NCI-H82 (cell line): Measurements from ENCODE around the gene IRF2.
A peak's percentile ranks its signal among the peaks of the same experiment; 100 is the strongest.

ENCODE experiments used
- DNase-seq: peaks from one replicate; lab custom pipeline; 2025; lab: John Stamatoyannopoulos, UW

IRF2 gene

DNA sequence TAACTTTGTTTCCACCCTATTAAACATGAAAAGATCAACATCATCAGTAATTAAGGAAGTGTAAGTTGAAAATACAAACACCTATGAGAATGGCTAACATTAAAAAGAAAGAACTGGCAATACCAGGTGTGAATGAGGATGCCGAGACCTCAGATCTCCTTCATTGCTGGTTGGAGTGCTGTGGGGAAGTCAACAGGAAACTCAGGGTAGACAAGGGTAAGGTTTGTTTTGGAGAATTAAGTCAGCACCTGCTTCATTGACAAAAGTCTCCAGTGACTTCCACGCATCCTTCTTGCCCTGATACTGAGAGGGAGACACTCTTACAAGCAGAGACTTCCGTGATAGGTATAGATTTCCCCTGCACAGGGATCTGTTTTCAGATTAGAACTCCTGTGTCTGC is 106.1 kb downstream of the IRF2 start:
- no peak for DNase-seq

DNA sequence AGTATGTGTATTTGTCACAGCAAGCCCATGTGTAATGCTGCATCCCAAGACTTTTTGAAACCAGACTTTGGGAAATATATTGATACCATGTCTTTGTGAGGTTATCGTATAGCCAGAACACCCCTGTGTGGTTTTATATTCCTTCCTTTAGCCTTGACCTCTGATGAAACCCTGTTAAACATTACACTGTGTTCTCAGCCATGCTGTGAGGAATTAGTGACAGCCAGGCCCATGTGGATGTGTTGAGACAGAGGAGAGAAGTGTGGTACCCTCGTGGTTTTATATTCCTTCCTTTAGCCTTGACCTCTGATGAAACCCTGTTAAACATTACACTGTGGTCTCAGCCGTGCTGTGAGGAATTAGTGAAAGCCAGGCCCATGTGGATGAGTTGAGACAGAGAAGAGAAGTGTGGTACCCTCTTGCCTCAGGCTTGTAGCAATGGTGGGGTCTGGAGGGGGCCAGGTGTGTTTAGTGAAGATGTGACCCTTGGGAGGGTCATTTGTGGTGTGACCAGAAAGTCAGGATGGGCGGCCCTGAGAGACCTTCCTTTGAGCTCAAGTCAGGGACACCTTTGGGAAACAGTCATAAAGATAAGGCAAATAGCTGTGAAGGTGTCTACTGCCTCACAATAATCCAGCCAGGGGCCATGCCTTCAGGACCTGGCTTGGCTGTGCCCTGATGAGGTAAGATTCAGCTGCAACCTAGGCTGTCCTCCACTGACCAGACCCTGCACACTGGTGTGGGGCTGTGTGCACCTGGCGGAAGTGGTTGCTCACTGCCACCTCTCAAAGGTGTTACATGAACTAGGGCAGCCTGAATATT is 110.0 kb downstream of the IRF2 start:
- no peak for DNase-seq

DNA sequence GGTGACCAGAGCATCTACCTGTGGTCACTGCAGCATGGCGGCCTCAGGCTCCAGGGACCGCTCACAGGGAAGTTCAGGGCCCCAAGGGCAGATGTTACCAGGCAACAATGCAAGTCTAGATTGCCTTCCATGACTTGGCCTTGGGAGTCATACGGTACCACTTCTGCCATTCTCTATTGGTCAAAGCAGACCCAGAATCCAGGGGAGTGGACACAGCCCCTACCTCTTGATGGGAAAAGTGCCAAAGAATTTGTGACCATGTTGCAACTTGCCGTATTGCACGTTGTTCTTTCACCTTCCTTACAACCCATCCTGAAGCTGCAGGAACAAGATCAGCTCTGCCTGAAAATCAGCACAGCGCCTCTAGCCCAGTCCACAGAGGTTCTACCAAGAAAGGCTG is 111.1 kb downstream of the IRF2 start:
- no peak for DNase-seq

DNA sequence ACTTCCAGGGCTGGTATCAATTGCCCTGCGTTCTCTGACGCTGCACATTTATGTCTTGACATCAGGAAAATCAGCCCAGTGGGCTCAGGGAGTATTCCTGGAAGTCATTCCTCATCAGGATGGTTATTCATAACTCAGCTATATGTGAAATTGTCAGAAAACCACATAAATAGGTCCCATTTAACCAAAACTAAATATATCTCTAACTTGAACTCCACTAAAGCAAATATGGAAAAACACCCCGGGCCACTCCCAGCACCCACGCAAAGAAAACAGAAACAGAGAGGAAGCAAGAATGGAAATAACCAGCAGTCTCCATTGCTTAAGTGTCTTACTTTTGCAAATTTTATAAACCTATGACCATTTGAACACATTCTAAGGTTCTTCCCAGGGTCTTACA is 112.0 kb downstream of the IRF2 start:
- no peak for DNase-seq

DNA sequence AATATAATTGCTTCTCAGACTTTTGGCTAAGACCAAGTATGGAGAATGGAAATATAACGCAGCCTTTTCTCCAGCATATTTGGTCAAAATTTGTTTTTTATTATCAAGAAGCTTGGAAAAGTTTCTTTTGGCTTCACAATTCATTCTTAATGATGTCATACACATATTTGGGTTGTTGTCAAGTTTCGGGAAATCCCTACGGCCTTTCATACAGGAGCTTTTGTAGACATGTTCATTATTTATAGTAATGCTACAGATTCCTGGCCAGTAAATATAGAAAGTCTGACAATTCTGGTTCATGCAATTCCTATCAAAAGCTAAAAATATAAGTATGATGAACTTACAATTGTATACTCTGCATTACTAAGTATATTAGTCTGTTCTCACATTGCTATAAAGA is 112.9 kb downstream of the IRF2 start:
- no peak for DNase-seq

DNA sequence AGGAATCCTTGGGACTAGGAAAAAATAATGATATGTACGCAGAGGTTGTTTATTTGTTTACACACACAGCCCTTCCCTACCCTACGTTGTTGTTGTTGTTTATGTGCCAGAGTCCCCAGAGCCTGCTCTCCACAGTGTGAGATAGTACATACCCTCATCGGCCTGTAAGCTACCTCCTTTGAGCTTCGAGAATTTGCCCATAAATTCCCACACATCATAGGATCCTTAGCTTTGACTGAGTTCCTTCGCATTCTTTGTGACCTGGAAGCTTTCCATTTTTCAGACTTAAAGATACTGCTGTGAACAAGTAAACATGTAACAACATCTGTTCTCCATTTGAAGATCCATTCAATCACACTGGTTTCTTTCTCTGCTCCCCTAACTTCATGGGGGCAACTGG is 114.5 kb downstream of the IRF2 start:
- DNase-seq: no peak

DNA sequence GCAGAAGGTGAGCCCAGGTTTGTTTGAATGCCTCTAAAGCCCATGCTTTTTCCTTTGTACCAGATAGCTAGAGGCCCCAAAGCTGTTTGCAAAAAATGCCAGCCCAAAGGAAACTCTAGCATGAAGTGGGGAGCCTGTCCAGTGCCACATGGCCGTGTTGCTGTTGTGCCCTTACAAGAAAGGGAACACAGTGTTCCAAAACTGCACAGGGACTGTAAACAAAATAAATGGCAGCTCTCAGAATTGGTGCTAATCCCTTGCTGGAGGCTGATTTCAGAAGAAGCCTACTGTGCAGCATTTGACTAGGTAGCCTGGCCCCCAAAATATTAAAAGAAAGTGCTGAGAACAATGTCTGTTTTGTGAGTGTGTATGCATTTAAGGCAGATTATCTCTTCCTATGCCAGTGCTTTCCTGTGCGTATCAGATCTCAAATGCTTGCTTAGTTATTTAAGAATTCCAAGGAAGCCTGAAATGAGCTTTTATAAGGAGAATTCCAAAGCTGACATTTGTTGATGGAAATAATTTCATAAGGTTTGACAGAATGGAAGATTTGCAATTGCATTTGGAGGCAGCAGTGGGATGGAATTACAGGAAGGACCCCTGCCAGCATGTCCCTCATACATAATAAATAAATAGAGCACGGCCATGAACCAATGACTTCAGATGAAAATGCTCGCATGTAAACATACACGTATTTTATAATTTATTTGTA is 115.7 kb downstream of the IRF2 start:
- no peak for DNase-seq

DNA sequence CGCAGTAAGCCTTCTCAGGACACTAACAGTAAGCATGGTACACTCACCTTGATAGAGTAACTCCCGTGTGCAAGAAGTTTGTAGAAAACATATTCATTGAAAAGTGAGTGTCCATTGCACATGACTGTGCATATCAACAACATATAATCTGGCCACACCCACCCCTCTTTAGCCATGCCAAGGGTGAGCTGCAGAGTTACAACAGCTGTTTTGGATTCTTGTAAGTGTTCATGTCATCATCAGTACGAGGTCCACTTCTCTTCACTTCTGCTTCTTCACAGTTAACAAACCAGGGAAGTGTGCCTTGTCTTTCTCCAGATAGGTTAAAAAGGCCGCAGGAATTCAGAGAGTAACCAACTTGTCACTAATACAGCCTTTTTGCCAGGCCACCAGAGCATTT is 116.6 kb downstream of the IRF2 start:
- no peak for DNase-seq

DNA sequence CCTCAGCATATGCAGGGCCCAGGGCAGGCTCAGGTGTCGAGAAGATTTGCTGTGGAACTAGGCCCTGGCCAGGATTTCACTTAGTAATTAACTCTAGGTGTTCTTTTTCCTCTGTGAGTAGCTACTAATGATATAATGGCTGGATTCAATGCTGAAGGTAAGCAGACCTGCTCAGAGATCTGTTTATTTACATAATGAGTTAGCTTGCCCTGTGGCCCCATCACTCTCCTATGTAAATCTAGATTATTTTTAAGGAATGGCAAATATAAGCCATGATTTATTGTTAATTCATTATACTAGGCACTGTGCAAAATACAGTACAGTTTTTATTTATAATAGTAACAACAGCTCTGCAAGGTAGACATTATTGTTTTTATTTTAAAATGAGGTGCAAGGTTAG is 117.2 kb downstream of the IRF2 start:
- DNase-seq: no peak

DNA sequence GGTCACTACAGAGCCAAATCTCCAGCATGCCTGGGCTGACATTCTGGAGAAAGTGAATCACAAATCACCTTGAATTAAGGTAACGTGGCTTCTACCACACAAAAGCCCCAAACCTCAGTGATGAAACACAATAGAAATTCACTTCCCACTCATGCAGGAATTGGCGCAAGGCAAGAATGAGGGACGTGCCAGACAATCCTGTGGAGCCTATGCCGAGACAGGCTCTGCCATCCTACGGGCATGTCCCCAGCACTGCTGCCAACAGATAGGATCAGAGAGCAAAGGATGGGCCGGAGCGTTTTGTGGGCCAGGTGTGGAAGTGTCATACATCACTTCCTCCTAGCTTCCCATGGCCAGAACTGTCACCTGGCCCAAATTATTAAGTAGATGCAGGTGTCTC is 118.0 kb downstream of the IRF2 start:
- no peak for DNase-seq

DNA sequence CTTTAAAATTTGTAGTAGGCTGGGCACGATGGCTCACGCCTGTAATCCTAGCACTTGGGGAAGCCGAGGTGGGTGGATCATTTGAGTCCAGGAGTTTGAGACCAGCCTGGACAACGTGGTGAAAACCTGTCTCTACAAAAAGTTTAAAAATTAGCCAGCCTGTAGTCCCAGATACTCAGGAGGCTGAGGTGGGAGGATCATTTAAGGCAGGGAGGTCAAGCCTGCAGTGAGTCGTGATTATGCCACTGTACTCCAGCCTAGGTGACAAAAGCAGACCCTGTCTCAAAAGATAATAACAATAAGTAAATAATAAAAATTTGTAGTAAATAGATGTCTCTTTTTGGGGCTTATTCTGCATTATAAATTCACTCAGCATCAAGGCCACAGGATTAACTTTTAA is 118.5 kb downstream of the IRF2 start:
- no peak for DNase-seq

DNA sequence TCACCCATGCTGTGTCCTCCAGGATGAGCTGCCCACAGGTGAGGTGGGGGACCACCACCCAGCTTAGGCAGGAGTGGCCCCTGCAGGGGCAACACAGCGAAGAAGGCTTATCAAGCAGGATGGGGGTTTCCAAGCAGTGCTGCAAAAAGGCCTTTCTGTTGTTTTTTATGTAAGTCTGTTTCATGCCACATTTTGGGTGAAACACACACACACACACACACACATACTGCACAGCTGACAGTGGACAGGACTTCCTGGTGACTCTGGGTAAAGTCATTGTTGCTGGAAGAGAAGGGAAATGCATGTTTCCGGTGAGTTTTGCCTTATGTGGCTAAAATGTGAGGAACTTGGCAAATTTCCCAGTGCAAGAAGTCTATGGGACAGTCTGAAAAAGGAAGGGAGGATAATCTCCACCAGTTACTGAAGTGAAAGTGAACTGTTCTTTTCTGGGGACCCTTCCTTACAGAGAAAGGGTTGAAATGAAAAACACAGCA is 119.2 kb downstream of the IRF2 start:
- no peak for DNase-seq

DNA sequence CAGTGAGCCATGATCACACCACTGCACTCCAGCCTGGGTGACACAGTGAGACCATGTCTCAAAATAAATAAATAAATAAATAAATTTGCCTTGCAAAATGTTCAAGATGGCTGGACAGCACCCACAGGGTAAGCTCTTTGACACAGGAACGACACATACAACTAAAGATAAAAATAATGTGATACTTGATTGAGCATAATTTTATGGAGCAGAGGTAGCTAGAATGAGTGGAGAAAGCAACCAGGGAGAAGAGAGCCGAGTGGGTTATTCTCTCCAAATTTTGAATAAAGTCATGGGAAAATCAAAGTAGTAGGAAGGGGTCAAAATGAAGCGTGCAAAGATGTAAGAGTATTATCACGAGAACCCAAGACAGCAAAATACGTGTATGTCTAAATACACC is 121.5 kb downstream of the IRF2 start:
- no peak for DNase-seq

DNA sequence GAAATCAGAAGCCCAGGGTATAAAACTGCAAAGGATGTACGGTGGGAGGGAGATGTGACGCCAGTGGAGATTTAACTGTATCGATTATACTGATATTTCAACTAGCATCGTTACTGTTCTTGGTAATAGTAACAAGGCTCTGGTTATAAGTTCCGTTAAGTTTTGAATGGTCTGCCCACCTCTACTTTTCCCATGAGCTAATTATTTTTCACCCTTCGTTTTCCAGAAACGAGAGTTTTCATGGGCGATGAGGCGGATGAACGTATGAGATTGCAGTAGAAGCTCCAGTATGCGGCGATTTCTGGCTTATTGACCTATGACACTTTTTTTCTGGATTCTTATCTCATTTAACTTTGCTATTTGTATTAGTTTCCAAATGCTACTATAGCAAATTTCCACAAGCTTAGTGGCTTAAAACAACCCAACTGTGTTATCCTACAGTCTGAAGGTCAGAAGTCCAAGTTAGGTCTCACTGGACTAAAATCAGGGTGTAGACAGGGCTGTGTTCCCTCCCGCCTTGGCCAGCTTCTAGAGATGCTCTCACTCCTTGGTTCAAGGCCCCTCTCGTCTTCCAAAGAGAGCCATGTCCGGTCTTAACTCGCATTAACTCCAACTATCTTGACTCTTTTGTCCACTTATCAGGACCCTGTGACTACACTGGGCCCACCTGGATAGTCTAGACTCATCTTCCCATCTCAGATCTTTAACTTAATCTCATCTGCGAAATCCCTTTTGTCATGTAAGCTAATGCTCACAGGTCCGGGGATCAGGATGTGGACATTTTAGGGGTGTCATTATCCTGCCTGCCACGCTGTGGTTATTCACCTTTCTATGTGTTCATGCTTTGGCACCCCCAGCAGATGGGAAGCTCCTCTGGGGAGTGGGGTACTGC is 122.5 kb downstream of the IRF2 start:
- peak; percentile 1 for DNase-seq

DNA sequence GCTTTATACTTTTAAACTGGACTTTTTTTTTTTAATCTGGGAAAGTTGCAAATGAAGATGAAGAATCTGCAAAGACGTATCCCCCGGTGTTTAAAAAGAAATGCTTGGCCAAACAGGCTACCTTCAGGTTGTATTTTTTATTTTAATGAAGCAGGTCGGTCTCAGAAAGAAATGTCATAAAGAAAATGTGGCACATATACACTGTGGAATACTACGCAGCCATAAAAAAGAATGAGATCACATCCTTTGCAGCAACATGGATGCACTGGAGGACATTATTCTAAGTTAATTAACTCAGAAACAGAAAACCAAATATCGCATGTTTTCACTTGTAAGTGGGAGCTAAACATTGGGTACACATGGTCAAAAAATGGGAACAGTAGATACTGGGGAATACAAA is 123.4 kb downstream of the IRF2 start:
- DNase-seq: no peak

DNA sequence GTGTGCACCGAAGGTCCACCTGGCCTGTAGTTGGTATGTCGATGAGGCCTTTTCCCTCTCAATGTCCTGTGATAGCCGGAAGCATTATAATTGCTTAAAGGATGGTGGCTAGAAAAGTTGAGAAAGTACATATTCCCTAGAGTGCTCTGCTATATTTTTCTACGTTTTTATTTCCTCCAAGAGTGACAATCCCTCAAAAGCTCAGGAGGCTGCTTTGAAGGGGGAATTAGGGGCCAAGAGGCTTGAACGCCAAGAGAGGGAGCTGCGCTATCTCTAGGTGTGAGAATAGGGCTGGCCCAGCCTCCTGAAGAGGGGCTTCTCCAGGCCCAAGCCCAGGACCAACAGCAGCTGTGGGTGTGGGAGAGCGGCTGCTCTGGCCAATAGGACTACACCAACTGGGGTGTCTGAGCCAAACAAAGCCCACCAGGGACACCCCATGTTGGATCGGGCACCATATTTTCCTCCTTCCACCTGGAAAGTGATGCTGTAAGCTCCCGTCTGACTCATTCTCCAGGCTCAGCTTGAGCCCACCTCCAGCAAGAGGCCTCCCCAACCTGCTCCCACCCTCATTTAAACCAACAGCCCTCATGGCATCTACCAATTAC is 124.0 kb downstream of the IRF2 start:
- DNase-seq: no peak

DNA sequence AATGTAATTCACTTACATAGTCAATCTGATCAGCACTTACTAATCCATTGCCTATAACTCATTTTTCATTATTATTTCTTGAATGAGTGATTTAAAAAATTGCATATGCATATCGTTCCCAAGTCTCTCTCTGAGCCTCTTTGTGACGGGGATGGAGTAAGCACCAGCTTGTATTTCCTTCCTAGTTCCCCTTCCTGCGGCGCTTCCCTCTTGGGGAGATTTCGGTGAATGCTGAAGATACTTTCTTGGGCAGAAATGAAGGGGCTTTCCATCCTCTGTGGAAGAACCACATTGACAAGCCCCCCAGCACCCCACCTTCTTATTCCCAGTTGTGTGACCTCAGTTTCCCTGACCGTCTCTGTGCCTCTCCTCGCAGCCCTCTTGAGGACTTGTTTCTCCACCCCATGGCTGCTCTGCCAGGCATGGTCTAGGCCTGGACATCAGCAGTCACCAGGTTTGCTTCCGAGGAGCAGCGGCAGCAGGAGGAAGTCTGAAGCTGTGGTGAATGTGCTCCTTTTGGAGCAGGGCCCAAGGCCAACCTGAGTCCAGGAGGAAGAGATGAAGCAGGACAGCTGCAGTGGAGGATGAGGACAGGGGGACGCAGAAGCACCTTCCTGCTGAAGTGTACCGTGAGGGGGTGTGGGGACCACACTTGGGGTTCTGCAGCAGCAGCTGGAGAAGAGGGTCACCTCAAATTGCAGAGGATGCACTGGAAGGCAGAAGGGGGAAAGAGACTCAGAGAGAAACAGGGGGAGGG is 124.9 kb downstream of the IRF2 start:
- DNase-seq: no peak

DNA sequence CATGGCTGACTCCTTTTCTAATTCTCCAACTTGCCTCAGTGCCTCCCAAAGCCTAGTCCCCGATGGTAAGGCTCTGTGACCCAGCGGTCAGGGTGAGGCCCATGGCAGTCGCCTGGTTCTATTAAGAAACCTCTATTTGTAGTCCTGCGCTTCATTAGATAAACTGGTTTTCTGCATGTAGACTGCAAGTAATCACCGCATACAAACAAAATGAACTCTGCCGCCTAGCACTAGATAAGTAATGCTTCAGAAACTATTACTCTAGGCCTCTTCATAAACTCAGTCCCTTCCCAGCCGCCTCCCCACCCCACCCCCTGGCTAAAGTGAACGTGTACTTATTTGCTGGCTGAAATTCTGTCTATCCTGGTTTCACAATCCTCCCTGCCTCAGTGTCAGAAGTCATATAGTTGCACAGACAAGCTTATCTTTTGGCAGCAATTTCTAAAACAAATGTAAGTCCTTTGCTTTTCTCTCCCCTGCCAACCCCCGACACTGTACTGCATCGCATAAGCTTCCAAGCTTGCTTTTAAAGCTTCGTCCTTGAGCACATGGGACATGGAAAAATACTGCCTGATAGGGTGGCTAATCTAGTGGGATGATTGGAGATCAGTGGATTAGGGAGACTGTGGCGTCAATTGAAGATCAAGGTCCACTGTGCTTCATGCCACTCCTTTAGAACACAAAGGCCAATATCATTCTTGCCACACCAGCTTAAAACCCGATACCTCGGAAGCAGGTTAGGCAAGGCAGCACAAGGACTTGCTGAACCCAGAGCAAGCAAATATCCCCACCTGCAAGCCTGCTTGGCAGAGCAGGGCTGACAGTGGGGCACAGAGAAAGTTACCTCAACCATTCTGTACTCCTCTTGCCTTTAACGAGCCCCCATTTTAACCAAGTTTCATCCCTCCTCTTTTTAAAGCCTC is 125.8 kb downstream of the IRF2 start:
- peak; percentile 67 for DNase-seq

DNA sequence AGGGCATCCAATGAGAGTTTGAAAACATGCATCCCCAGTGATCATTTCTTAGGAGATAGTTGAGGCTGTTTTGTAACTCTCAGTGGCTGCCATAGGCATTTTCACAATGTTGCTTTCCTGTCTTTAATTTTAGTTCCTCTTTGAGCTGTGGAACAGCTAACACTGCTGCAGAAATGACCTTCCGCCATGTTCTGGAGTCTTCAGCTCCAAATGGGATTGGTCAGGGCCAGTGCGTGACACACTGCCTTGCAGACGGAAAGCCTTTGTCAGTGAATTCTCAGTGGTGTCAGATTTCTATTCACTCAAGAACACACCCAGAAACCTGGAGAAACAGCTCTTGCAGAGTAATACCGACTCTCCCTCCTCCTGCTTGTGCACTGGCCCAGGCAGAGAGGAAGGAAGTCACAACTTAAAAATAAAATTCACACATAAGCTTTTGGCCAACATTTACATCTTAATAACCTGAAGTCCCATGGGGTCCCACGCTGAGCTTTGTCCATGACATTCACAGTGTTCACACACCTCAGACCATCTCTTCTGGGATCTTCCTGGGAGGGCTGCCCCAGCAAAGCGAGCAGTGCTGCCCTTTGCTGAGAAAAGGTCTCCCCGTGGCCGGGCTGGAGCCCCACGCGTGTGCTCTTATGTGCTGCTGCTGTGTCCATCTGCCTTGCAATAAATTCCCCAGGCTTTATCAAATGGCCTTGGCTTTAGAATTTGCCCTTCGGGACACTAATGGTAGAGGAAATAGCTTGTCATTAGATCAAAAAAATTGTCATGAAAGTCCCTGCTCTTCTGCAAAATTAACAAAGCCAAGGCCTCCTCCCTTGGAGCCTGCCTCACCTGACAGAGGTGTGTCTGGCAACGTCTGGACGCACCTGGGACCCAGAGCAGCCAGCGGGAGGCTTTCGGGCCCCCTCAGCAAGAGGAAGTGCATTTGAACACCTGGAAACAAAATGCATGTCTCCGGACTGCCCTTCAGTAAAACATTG is 126.8 kb downstream of the IRF2 start:
- DNase-seq: no peak
